Measurements from ENCODE around the gene PLA2G15. TPM values are rescaled to one million over a fixed set of nuclear protein-coding genes. Genes with fewer than 3 reads are reported as not detected.

Gene PLA2G15
- total and polyA plus RNA-seq, 2 experiments from 2014 or later: 3.1 to 14.8 TPM

DNA sequence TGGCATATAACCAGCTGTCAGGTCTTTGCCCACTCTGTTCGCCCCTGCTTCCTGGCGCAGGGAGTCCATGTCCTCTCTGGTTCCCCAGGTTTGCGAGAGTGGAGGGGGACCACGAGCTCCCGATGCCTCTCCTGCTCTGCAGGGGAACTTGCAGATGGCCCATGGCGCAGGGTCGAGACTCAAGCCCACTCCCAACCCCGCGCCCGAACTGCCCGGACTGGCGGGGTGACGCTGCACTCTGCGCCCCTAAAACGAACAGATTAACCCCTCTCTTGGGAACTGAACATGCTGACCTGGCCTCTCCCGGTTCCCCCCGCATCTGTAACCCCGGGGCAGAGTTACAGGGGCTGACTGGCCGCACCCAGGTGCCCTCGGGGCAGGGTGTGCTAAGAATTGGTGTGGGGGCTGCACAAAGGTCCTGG lies 681 bp upstream of the PLA2G15 start:
- no peaks in the 10 kb centered on the region for H3K9me3 Mint-ChIP-seq
- no peaks in the 10 kb centered on the region for H3K9me2 ChIP-seq (ENCODE audit: insufficient read depth)
- peaks cover 4% of the 10 kb centered on the region; the same call in 1 of the 3 replicates for H3K4me1 Mint-ChIP-seq
- DNase-seq (ENCODE audit: low spot score): no peak
- TF ChIP-seq CREB1 (CRISPR knock-in tag; IDR thresholded peaks at IDR 0.05; ENCODE audit: low read depth) (no peak), NANOG (IDR thresholded peaks at IDR 0.05; ENCODE audit: borderline replicate concordance) (no peak)
- TF ChIP-seq, protein P1, sequence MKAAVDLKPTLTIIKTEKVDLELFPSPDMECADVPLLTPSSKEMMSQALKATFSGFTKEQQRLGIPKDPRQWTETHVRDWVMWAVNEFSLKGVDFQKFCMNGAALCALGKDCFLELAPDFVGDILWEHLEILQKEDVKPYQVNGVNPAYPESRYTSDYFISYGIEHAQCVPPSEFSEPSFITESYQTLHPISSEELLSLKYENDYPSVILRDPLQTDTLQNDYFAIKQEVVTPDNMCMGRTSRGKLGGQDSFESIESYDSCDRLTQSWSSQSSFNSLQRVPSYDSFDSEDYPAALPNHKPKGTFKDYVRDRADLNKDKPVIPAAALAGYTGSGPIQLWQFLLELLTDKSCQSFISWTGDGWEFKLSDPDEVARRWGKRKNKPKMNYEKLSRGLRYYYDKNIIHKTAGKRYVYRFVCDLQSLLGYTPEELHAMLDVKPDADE (IDR thresholded peaks at IDR 0.05): no peak
- TF ChIP-seq, protein P2, sequence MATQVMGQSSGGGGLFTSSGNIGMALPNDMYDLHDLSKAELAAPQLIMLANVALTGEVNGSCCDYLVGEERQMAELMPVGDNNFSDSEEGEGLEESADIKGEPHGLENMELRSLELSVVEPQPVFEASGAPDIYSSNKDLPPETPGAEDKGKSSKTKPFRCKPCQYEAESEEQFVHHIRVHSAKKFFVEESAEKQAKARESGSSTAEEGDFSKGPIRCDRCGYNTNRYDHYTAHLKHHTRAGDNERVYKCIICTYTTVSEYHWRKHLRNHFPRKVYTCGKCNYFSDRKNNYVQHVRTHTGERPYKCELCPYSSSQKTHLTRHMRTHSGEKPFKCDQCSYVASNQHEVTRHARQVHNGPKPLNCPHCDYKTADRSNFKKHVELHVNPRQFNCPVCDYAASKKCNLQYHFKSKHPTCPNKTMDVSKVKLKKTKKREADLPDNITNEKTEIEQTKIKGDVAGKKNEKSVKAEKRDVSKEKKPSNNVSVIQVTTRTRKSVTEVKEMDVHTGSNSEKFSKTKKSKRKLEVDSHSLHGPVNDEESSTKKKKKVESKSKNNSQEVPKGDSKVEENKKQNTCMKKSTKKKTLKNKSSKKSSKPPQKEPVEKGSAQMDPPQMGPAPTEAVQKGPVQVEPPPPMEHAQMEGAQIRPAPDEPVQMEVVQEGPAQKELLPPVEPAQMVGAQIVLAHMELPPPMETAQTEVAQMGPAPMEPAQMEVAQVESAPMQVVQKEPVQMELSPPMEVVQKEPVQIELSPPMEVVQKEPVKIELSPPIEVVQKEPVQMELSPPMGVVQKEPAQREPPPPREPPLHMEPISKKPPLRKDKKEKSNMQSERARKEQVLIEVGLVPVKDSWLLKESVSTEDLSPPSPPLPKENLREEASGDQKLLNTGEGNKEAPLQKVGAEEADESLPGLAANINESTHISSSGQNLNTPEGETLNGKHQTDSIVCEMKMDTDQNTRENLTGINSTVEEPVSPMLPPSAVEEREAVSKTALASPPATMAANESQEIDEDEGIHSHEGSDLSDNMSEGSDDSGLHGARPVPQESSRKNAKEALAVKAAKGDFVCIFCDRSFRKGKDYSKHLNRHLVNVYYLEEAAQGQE (IDR thresholded peaks at IDR 0.05; ENCODE audit: unreplicated experiment): no peak
- H3K27me3 Mint-ChIP-seq (ENCODE audit: insufficient read depth, low read depth, poor library complexity): peaks cover 35% of the 10 kb centered on the region
- no peak; the same call in 2 of the 3 replicates for ATAC-seq
- H3K4me1 ChIP-seq (ENCODE audit: insufficient read depth): no peaks in the 10 kb centered on the region; the same call in 1 of the 2 replicates
- H3F3A ChIP-seq (replicated peaks; ENCODE audit: low read depth): no peaks in the 10 kb centered on the region
- peak overlapping the region; percentile 95 for H3K4me3 ChIP-seq
- peaks cover 9% of the 10 kb centered on the region; the same call in 1 of the 2 replicates for H3K27me3 ChIP-seq (ENCODE audit: insufficient read depth)
- peak overlapping the region; percentile 96 for H3K4me2 ChIP-seq
- H3K36me3 ChIP-seq (ENCODE audit: insufficient read depth): no peaks in the 10 kb centered on the region
- H3K4me3 Mint-ChIP-seq: peak overlapping the region; percentile 96
- no peaks in the 10 kb centered on the region; the same call in 1 of the 2 replicates for H4K20me1 ChIP-seq (replicated peaks; ENCODE audit: insufficient read depth)
- H3K36me3 Mint-ChIP-seq (ENCODE audit: low read depth): no peaks in the 10 kb centered on the region
- no peak overlapping the region for H3K27ac ChIP-seq (ENCODE audit: low read depth)
- no peaks in the 10 kb centered on the region for H3K79me2 ChIP-seq (replicated peaks; ENCODE audit: insufficient read depth)
- peak overlapping the region; percentile 97 for H2AFZ ChIP-seq
- no peak overlapping the region for H3K27ac Mint-ChIP-seq

DNA sequence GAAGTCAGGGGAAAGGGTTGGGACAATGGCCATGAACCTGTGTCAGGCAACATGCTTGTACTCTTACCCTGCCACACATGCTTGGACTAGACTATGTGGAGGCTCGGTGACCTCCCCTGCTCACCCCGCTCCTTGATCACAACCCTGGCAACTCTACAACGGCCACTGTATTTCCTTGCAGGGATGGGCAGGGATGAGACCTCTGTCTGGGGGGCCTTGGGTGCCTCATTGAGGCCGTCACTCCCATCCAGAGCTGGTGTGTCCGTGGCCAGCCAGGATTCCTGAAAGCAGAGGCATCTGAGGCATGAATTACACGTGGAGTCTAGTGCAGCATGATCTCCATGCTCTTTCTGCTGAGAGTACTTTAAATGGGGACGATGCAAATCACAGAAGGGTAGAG lies 948 bp downstream of the PLA2G15 start:
- no peaks in the 10 kb centered on the region for H3K9me2 ChIP-seq (ENCODE audit: insufficient read depth)
- no peaks in the 10 kb centered on the region for H4K20me1 ChIP-seq (replicated peaks; ENCODE audit: insufficient read depth)
- peak overlapping the region; percentile 95; the same call in 1 of the 2 replicates for H3K4me3 ChIP-seq
- H3K36me3 Mint-ChIP-seq (ENCODE audit: low read depth): peaks cover 2% of the 10 kb centered on the region; the same call in 1 of the 3 replicates
- no peaks in the 10 kb centered on the region for H3K79me2 ChIP-seq (replicated peaks; ENCODE audit: insufficient read depth)
- no peak overlapping the region for H3K27ac Mint-ChIP-seq
- H3K4me1 ChIP-seq (ENCODE audit: insufficient read depth): no peaks in the 10 kb centered on the region; the same call in 1 of the 2 replicates
- H2AFZ ChIP-seq: no peak overlapping the region
- peak overlapping the region; percentile 96 for H3K4me3 Mint-ChIP-seq
- no peak overlapping the region for H3K27ac ChIP-seq (ENCODE audit: low read depth)
- H3K4me1 Mint-ChIP-seq: 0 out of 3 replicates have a peak, but pooled peaks cover 4% of the 10 kb centered on the region
- ATAC-seq: no peak
- no peaks in the 10 kb centered on the region for H3K9me3 Mint-ChIP-seq
- peak overlapping the region; percentile 96 for H3K4me2 ChIP-seq
- TF ChIP-seq EZH2phosphoT487 (IDR thresholded peaks at IDR 0.05; ENCODE audit: unreplicated experiment) (no peak), EZH2 (IDR thresholded peaks at IDR 0.05; ENCODE audit: low read depth, unreplicated experiment) (no peak)
- H3K27me3 ChIP-seq (ENCODE audit: insufficient read depth): peaks cover 9% of the 10 kb centered on the region; the same call in 1 of the 2 replicates
- no peaks in the 10 kb centered on the region for H3K36me3 ChIP-seq (ENCODE audit: insufficient read depth)
- H3K27me3 Mint-ChIP-seq (ENCODE audit: insufficient read depth, low read depth, poor library complexity): peaks cover 30% of the 10 kb centered on the region
- H3F3A ChIP-seq (replicated peaks; ENCODE audit: low read depth): no peaks in the 10 kb centered on the region
- DNase-seq (ENCODE audit: low spot score): no peak

All from GM23338 (cell line).